ENCODE data around the gene OR11G2. TPM values are rescaled to one million over a fixed set of nuclear protein-coding genes. Genes with fewer than 3 reads are reported as not detected.
"Not testable (repeated sequence)": the region's sequence is repeated elsewhere in the genome, so short reads cannot be mapped to it uniquely, and the experiment has no call there.

Gene OR11G2
- total RNA-seq, 1 donor from 2014 or later: not detected

GRCh38 chr14:20204721-20205120 is 14.0 kb downstream of the OR11G2 start:
- H3K4me3 ChIP-seq: no peak overlapping the region
- DNase-seq (no peak), ATAC-seq (peak; percentile 46)
- no peaks in the 10 kb centered on the region for H3K36me3 ChIP-seq
- intact Hi-C loops (cut with DNase I): no loop called here
- no peaks in the 10 kb centered on the region for H3K4me1 ChIP-seq
- no peaks in the 10 kb centered on the region for H3K27me3 ChIP-seq
- no peak overlapping the region for H3K27ac ChIP-seq
- no peak for TF ChIP-seq CTCF (IDR thresholded peaks at IDR 0.05)
- H3K9me3 ChIP-seq: no peaks in the 10 kb centered on the region

GRCh38 chr14:20209595-20209994 is 18.9 kb downstream of the OR11G2 start:
- ATAC-seq (no peak), DNase-seq (no peak)
- Histone ChIP-seq H3K27me3 (no peaks in the 10 kb centered on the region), H3K27ac (no peak overlapping the region), H3K4me1 (no peaks in the 10 kb centered on the region), H3K4me3 (no peak overlapping the region), H3K36me3 (no peaks in the 10 kb centered on the region), H3K9me3 (no peaks in the 10 kb centered on the region)
- no peak for TF ChIP-seq CTCF (IDR thresholded peaks at IDR 0.05)
- intact Hi-C loops (cut with DNase I): no loop called here

GRCh38 chr14:20212406-20212805 is 21.7 kb downstream of the OR11G2 start:
- H3K27ac ChIP-seq; H3K36me3 ChIP-seq; DNase-seq; H3K9me3 ChIP-seq; ATAC-seq; H3K4me1 ChIP-seq; H3K4me3 ChIP-seq; H3K27me3 ChIP-seq; intact Hi-C loops (cut with DNase I): not testable (repeated sequence)

GRCh38 chr14:20215196-20215595 is 24.5 kb downstream of the OR11G2 start:
- Histone ChIP-seq H3K9me3 (no peaks in the 10 kb centered on the region), H3K27ac (no peak overlapping the region), H3K36me3 (no peaks in the 10 kb centered on the region), H3K27me3 (no peaks in the 10 kb centered on the region), H3K4me3 (no peak overlapping the region), H3K4me1 (no peaks in the 10 kb centered on the region)
- intact Hi-C loops (cut with DNase I): no loop called here
- no peak for DNase-seq
- ATAC-seq: no peak
- no peak for TF ChIP-seq CTCF (IDR thresholded peaks at IDR 0.05)

DNA sequence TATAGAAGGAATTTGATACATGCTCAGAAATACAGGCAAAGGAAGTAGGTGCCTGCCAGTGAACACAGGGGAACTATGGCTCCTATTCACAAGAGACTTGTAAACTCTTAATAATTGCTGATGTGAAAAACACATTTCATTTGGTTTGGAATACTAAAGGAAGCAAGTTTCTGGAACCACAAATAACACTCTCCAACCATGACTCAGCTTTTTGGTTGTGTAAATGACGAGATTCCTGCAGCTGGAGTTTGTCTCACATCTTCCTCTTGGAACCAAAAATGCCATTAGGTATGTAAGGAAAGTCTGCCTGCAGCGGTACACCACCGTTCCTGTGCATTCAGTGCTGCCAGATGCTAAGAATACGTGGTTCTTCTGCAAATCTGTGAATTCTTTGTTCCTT is 28.3 kb downstream of the OR11G2 start:
- ATAC-seq (no peak), DNase-seq (no peak)
- no peak overlapping the region for H3K4me3 ChIP-seq
- no peaks in the 10 kb centered on the region for H3K27me3 ChIP-seq
- intact Hi-C loops (cut with DNase I): no loop called here
- no peaks in the 10 kb centered on the region for H3K4me1 ChIP-seq
- no peaks in the 10 kb centered on the region for H3K9me3 ChIP-seq
- no peak for TF ChIP-seq CTCF (IDR thresholded peaks at IDR 0.05)
- H3K36me3 ChIP-seq: no peaks in the 10 kb centered on the region
- H3K27ac ChIP-seq: no peak overlapping the region

- no peak within 1 kb of the TSS for H3K4me3 ChIP-seq
- H3K27ac ChIP-seq: no peak within 1 kb of the TSS
- no peak for TF ChIP-seq CTCF (IDR thresholded peaks at IDR 0.05)
- H3K36me3 ChIP-seq: no peaks in the 10 kb centered on the region
- no peaks in the 10 kb centered on the region for H3K27me3 ChIP-seq
- H3K4me1 ChIP-seq: no peaks in the 10 kb centered on the region
- no peaks in the 10 kb centered on the region for H3K9me3 ChIP-seq
- ATAC-seq (no peak), DNase-seq (no peak)
- intact Hi-C loops (cut with DNase I): no loop called here
Measured at GRCh38 chr14:20223410-20223809, 32.7 kb downstream of the OR11G2 start, which contains the start of gene OR11H6. TSS of gene OR11H6 (plus strand) at chr14:20223710. CDS start at chr14:20223710, 0 bp downstream.
